Astrocyte (in vitro differentiated cells and primary cell): ENCODE measurements around the gene P2RY1.

ENCODE experiments used
- CTCF ChIP-seq: IDR thresholded peaks from 2 replicates; pipeline ENCODE4 v1.5.1; 2011; ENCODE audit warnings: low read depth, mild to moderate bottlenecking, inconsistent platforms, low read length, moderate library complexity; ENCODE audit not compliant: insufficient read depth
- EZH2 ChIP-seq: IDR thresholded peaks from 2 replicates; pipeline ENCODE4 v1.6.1; 2012; ENCODE audit warnings: mild to moderate bottlenecking, low read length, inconsistent platforms; ENCODE audit not compliant: insufficient read depth

DNA sequence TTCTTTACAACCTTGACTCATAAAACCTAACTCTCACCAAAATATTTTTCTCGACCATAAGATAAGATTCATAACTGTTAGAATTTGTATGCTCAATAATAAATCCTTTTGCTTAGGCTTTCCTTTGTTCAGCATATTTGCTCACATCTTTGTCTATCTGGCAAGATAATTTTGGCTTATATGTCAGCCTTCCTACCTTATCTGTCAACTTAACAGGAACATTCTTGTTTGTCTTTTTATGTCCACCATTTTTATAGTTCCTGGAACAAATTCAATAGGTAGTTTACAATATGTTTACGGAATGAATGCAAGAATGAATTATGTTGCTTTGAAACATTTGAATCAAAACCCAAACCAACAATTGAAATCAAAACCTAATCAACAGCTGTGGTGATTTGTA is 41.0 kb upstream of the P2RY1 start:
- TF ChIP-seq CTCF (no peak), EZH2 (no peak)
